HG02938 (cell line): Measurements from ENCODE around the gene CRELD2.

Experiments
- ATAC-seq: cut with Tn5 transposase; IDR thresholded peaks from one replicate; pipeline ENCODE4 v1.9.1; 2021; ENCODE audit warnings: mild to moderate bottlenecking, moderate library complexity; ENCODE audit not compliant: unreplicated experiment

Gene CRELD2

GRCh38 chr22:49928555-49929210 lies 10.2 kb downstream of the CRELD2 start:
- no peak for ATAC-seq

GRCh38 chr22:49929211-49929979 lies 11.0 kb downstream of the CRELD2 start:
- no peak for ATAC-seq

- ATAC-seq = no peak
Measured at GRCh38 chr22:49929994-49930575, 11.7 kb downstream of the CRELD2 start.

- no peak for ATAC-seq
Measured at GRCh38 chr22:49930596-49931412, 12.4 kb downstream of the CRELD2 start.

GRCh38 chr22:49933236-49934159 lies 15.1 kb downstream of the CRELD2 start:
- ATAC-seq = no peak

GRCh38 chr22:49934160-49934890 lies 15.9 kb downstream of the CRELD2 start:
- no peak for ATAC-seq

GRCh38 chr22:49934891-49935557 lies 16.6 kb downstream of the CRELD2 start:
- no peak for ATAC-seq

- no peak for ATAC-seq
Measured at GRCh38 chr22:49935561-49935960, 17.1 kb downstream of the CRELD2 start.

GRCh38 chr22:49936018-49936972 lies 17.9 kb downstream of the CRELD2 start:
- no peak for ATAC-seq

- no peak for ATAC-seq
Measured at GRCh38 chr22:49936973-49937757, 18.7 kb downstream of the CRELD2 start.

GRCh38 chr22:49937758-49938564 lies 19.5 kb downstream of the CRELD2 start:
- ATAC-seq = no peak

GRCh38 chr22:49938565-49939136 lies 20.2 kb downstream of the CRELD2 start:
- ATAC-seq = no peak

GRCh38 chr22:49941507-49942316 lies 23.3 kb downstream of the CRELD2 start:
- no peak for ATAC-seq

- ATAC-seq = no peak
Measured at GRCh38 chr22:49942565-49943404, 24.4 kb downstream of the CRELD2 start.
